Epithelial cell of esophagus (primary cell): ENCODE measurements around the gene CPNE5.

Experiments used
- DNase-seq: peaks from one replicate; pipeline ENCODE4 v3.0.0; 2010; ENCODE audit warnings: low read depth
- H3K4me3 ChIP-seq: 2 replicates; pipeline ENCODE4 v1.5.1; 2011; ENCODE audit warnings: mild to moderate bottlenecking, low read length, control low read depth
- TF ChIP-seq, protein P1 (sequence below): IDR thresholded peaks from 2 replicates; pipeline ENCODE4 v1.5.1; 2011; ENCODE audit warnings: low read depth, mild to moderate bottlenecking, low read length, control low read depth, inconsistent platforms; ENCODE audit not compliant: insufficient read depth; ENCODE audit errors: missing control alignments

CPNE5 gene

DNA sequence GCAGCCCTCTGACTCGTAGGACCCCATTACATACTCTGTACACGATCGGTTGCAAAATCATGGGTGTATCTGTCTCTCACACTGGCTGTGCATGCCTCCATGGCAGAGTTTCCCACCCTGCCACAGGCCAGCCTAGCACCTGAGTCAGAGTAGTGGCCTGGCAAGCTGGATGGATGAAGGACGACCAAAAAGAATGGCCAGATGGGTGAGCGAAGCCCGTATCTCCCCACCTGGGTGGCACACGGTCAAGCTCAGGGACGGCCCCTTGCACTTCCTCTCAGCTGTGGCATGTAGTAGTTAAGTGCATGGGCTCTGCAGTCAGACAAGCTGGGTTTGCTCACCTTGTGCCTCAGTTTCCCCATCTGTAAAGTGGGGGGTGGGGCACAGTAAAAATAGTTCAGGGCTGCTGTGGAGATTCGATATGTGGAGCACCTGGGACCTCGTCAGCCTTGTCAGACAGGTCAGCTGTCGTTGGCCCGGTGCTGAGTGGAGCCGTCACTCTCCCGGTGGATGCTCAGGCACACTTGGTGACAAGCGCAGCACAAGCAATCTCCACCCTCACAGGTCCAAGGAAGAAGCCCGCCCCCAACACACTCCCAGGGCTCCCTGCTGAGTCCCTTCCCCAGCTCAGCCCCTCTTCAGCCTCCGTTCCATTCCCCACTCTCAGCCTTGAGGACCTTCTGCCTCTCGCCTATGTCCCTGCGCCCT is 12.6 kb downstream of the CPNE5 start:
- H3K4me3 ChIP-seq, result no peak overlapping the region
- DNase-seq, result no peak
- TF ChIP-seq, protein P1, sequence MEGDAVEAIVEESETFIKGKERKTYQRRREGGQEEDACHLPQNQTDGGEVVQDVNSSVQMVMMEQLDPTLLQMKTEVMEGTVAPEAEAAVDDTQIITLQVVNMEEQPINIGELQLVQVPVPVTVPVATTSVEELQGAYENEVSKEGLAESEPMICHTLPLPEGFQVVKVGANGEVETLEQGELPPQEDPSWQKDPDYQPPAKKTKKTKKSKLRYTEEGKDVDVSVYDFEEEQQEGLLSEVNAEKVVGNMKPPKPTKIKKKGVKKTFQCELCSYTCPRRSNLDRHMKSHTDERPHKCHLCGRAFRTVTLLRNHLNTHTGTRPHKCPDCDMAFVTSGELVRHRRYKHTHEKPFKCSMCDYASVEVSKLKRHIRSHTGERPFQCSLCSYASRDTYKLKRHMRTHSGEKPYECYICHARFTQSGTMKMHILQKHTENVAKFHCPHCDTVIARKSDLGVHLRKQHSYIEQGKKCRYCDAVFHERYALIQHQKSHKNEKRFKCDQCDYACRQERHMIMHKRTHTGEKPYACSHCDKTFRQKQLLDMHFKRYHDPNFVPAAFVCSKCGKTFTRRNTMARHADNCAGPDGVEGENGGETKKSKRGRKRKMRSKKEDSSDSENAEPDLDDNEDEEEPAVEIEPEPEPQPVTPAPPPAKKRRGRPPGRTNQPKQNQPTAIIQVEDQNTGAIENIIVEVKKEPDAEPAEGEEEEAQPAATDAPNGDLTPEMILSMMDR, result no peak

DNA sequence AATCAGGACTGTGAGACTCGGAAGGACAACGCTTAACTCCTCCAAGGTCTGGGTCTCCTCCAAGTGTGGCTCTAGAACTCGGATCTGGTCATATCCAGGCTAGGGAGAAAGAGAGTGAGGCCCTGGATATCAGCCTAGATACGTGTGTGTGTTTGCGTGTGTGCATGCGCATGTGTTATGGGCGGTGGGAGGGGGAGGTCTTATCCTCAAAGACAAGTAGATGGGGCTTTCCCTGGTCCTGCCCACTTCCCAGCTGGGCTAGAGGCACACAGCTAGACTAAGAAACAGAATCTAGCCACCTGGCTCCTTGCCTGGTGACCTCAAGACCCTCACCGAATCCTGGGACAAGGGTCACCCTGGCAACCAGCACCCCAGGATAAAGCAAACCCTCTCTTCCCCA is 13.2 kb downstream of the CPNE5 start:
- no peak overlapping the region for H3K4me3 ChIP-seq
- TF ChIP-seq, protein P1, result no peak
- no peak for DNase-seq

DNA sequence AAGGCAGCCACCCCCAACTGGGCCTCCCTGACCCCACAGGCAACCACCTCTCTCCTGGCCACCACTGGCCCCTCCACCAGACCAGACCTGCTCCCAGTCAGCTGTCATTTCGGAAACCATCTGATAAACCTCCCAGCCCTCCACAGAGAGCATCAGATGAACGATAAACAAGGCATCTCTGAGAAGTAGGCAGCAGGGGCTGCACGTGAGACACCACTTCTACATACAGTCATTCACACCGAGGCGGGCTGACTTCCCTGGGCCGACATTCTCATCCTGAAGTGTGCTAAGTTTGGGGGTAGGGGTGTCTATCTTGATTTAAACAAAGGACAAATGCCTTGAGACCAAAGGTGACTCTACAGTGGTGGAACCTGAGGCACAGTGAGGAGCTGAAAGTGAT is 13.8 kb downstream of the CPNE5 start:
- TF ChIP-seq, protein P1, result no peak
- no peak for DNase-seq
- H3K4me3 ChIP-seq, result no peak overlapping the region

DNA sequence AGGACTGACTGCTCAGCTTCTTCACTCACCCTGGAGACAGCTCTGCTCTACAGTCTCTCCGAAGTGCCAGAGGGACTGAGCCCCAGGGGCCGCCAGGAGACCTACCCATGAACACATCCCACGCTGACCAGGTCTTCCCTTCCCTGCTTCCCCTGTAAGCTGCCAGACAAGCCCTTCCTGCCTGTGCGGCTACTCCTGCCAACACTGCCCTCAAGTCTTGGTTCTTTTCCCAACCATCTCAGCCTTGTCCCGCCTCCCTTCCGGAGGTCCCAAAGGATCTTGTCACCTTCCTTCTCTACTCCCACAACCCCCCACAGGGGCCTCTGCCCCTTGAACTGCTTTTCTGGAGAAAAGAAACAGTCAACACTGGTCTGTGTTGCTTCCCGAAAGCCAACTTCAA is 15.0 kb downstream of the CPNE5 start:
- no peak overlapping the region for H3K4me3 ChIP-seq
- DNase-seq, result no peak
- TF ChIP-seq, protein P1, result no peak

DNA sequence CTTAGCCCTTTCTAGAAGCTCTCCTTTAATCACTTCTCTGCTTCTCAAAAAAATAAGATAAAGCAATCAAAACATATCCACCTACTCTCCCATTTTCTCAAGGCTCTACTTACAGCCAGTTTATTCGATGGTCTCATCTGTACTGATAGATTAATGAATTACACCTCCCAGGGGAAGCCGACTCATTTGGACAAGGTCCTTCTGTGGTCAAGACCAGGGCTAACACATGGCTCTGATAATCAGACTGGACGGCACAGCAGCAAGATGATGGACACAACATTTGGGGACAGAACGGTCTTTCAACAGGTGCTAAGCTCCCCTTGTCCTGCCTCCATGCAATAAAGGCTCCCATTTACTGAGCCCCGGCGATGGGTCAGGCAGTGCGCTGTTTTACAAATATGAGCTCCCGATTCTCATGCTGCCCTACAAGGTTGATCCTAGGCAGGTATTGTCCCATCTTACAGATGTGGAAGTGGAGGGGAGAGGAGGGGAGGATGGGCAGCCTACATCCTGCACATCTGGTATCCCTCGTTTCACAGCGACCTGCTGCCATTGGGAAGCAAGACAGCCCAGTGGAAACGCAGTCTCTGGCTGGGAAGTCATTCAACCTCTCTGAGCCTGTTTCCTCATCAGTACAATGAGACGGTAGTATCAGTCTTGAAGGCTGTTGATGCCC is 15.7 kb downstream of the CPNE5 start:
- TF ChIP-seq, protein P1, result no peak
- no peak overlapping the region for H3K4me3 ChIP-seq
- DNase-seq, result no peak

DNA sequence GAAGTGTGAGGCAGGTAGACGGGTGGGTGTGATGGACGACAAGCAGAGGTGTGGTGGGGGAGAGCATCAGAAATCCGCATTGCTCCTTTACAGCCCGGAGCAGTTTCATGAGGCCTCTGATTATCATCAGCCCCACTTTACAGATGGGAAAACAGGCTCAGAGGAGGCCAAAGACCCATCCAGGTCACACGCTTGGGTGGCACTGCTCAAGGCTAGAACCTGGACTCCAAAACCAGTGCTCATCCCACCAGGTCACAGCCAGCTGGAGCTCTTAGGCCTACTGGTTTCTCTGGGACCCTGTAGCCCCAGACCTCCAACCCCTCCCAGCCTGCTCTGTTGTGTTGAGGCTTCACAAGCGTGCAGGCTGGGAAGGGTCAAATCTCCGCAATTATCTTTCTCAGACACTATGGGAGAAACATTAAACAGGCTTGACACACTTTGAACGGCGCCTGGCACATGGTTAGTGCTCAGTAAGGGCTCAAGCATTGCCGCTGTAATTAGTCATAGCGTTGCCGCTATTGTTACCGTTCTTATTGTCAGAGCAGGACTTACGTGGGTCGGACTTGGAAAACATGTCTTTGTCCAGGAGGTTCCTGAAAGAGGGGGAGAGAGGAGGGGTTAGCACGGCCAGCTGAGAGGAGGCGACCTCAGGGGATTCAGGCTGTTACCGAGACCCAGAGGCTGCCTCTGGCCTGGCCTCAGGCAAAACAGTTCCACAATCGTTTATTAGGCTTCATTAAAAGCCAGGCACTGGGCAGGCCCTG is 16.6 kb downstream of the CPNE5 start:
- TF ChIP-seq, protein P1, result no peak
- DNase-seq, result peak; percentile 74

More for the DNA sequence above, 16.6 kb downstream of the CPNE5 start:
- no peak overlapping the region for H3K4me3 ChIP-seq
